ENCODE measurements around the gene HRNR.

DNA sequence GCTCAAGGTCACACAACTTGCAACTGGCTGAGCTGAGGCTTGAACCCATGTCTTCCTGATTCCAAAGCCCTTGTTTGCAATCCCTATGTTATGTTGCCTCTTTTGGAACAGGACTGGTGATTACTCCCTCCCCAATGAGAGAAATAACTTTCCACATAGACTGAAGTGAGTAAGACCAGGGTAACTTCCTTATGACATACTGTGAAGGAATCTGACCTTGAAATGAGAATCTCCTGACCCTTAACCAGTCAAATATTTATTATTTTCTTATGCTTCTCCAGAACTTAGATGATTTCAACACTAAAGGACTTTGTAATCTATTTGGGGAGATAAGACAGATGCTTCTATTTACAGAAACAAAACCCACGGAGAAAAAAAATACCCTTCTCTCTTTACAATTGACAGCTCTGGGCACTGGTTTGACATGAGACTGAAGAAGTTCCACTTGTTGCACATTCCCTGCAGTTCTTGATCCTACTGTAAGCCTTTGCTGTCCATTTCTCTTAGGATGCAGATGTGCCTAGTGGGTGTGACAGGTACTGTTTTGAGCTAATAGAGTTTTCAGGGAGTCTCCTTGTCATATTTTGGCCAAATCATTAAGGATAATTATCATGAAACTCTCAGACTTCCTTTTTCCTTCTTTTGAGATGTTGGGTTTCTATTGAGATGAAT is 61.1 kb downstream of the HRNR start:
- TF ChIP-seq, protein P1, sequence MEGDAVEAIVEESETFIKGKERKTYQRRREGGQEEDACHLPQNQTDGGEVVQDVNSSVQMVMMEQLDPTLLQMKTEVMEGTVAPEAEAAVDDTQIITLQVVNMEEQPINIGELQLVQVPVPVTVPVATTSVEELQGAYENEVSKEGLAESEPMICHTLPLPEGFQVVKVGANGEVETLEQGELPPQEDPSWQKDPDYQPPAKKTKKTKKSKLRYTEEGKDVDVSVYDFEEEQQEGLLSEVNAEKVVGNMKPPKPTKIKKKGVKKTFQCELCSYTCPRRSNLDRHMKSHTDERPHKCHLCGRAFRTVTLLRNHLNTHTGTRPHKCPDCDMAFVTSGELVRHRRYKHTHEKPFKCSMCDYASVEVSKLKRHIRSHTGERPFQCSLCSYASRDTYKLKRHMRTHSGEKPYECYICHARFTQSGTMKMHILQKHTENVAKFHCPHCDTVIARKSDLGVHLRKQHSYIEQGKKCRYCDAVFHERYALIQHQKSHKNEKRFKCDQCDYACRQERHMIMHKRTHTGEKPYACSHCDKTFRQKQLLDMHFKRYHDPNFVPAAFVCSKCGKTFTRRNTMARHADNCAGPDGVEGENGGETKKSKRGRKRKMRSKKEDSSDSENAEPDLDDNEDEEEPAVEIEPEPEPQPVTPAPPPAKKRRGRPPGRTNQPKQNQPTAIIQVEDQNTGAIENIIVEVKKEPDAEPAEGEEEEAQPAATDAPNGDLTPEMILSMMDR (IDR thresholded peaks at IDR 0.05): no peak
- TF ChIP-seq POLR2A (IDR thresholded peaks at IDR 0.05) (no peak), POLR2AphosphoS5 (IDR thresholded peaks at IDR 0.05; ENCODE audit: insufficient read depth in 1 of 2, low read depth in 1 of 2) (no peak)
